Astrocyte of the spinal cord (primary cell): Measurements from ENCODE around the gene TAS2R39.
A peak's percentile ranks its signal among the peaks of the same experiment; 100 is the strongest.

Source experiments
- DNase-seq: peaks from one replicate; pipeline ENCODE4 v3.0.0; 2011; ENCODE audit warnings: low read depth, low spot score
- H3K4me3 ChIP-seq: 2 replicates; pipeline ENCODE4 v1.5.1; 2011; ENCODE audit warnings: low read depth, mild to moderate bottlenecking, low read length, moderate library complexity
- CTCF ChIP-seq: IDR thresholded peaks from 2 replicates; pipeline ENCODE4 v1.5.1; 2012; ENCODE audit warnings: low read depth, mild to moderate bottlenecking, low read length, inconsistent platforms
- in situ Hi-C: cut with HindIII; loops from 2 replicates; pipeline ENCODE4 v1.10.0; 2017; ENCODE audit warnings: low sequenced_read_pairs

The TAS2R39 gene

DNA sequence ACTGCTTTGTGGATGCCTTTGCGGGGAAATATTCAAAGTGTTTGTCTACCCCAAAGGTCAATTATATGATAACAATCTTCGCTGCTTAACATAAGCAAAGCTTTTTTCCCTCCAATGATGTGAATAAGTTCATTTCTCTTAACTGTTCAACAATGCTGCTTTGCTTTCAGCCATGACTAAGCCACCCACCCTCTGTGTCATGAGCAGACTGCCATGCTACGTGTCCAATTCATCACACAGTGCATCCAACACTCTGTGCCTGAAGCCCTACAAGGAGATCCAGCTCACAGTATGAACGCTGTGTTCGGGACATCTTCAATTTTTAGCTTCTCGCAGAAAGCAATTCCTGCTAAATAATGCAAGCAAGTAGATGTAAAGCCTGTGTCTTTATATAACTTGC lies 32.9 kb downstream of the TAS2R39 start:
- peak; percentile 14 for DNase-seq
- in situ Hi-C loops: no loop called here
- no peak overlapping the region for H3K4me3 ChIP-seq
- TF ChIP-seq CTCF: no peak

DNA sequence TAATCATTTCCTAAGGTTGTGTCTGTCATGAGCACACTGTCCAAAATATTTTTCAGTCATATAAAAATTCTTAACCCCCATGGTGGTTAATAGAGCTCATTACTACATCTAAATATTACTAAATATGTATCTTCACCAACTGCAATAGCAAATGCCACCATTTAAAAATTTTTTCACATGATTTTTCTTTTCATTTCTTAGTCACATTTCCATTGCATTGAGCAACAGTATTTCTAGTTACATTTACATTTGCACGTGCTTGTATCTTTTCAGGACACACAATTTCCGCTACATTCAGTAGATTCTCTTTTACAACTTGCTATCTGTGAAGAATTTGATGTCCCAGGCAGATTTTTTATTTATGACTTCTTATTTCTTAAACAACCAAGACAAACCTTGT lies 33.5 kb downstream of the TAS2R39 start:
- in situ Hi-C loops: no loop called here
- H3K4me3 ChIP-seq: no peak overlapping the region

DNA sequence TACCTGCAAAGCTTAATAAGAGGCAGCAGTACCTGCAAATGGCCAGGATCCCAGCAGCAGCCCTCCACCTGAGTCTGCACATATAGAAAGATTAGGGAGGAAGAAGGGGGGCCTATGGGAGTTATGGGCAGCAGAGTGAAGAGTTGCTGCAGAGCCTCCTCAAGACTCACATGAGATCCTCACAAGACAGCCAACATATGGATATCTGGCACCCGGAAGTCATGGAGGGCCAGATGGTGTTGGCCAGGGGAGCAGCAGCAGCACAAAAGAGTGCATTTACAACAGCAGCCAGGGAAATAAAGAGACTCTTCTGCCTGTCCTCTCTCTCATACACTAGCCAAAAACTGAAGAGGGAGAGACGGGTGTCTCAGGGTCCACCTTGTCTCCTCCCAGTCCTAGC lies 34.6 kb downstream of the TAS2R39 start:
- DNase-seq: no peak
- no peak overlapping the region for H3K4me3 ChIP-seq
- in situ Hi-C loops: no loop called here
- no peak for TF ChIP-seq CTCF

More for the DNA sequence above, 33.5 kb downstream of the TAS2R39 start:
- DNase-seq: no peak
- no peak for TF ChIP-seq CTCF

DNA sequence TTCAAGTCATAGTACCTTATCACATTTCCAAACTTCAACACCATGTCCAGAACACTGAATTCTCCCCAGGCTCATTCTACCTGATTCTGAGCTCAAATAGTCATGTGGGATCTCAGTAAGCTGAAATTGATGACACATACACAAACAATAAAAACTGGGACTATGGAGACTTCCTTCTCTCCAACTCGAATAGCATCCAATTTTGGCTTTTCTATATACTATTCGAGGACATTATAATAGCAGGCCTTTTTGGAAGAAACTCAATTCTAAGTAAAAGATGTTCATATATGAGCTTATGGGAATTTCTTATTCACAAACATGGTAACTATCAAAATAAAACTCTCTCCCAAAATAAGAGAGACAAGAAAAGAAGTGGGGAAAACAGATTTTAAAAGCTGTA lies 38.1 kb downstream of the TAS2R39 start:
- DNase-seq: no peak
- no peak overlapping the region for H3K4me3 ChIP-seq
- in situ Hi-C loops: no loop called here
- no peak for TF ChIP-seq CTCF

GRCh38 chr7:143221737-143222136 lies 38.5 kb downstream of the TAS2R39 start, which contains the start of gene TAS2R40:
Gene TAS2R40 (plus strand): TSS chr7:143222037. CDS start chr7:143222079, 42 bp downstream.
- in situ Hi-C loops: no loop called here
- no peak for TF ChIP-seq CTCF
- no peak for DNase-seq

GRCh38 chr7:143222782-143223181 lies 39.6 kb downstream of the TAS2R39 start:
- H3K4me3 ChIP-seq: no peak overlapping the region
- DNase-seq: no peak
- no peak for TF ChIP-seq CTCF
- in situ Hi-C loops: no loop called here

More at GRCh38 chr7:143221737-143222136, 38.5 kb downstream of the TAS2R39 start, which contains the start of gene TAS2R40:
- H3K4me3 ChIP-seq: no peak within 1 kb of the TSS

- no peak for DNase-seq
- H3K4me3 ChIP-seq: no peak overlapping the region
- no peak for TF ChIP-seq CTCF
- in situ Hi-C loops: no loop called here
Observed at GRCh38 chr7:143223784-143224183, 40.6 kb downstream of the TAS2R39 start.
